Lung (tissue), 13 donors: ENCODE data around the gene CLCN2. TPM values are rescaled to one million over a fixed set of nuclear protein-coding genes. Genes with fewer than 3 reads are reported as not detected.

Experiments
- ATAC-seq: fragments of 200-7000 bp; cut with Tn5 transposase; one replicate; pipeline ENCODE4 v1.9.1; 2020; ENCODE audit warnings: moderate number of reproducible peaks; ENCODE audit not compliant: insufficient read depth, low FRiP score
- DNase-seq, 3 donors: peaks; one replicate each; pipeline ENCODE4 v3.0.0-alpha.2; 2013 to 2017
- H3K27ac ChIP-seq, 2 donors: one replicate each; pipeline ENCODE4 v1.5.1; 2013; ENCODE audit warnings: mild to moderate bottlenecking in 2 of 2, moderate library complexity in 2 of 2, control low read depth in 1 of 2, inconsistent platforms in 1 of 2, low read depth in 1 of 2, low read length in 1 of 2
- H3K27me3 ChIP-seq, 3 donors: one replicate each; pipeline ENCODE4 v1.5.1; 2013; ENCODE audit warnings: low read length in 2 of 3; ENCODE audit not compliant: control insufficient read depth in 3 of 3, insufficient read depth in 3 of 3
- H3K36me3 ChIP-seq, 4 donors: one replicate each; pipeline ENCODE4 v1.5.1; 2013; ENCODE audit warnings: low read length in 4 of 4, mild to moderate bottlenecking in 1 of 4, moderate library complexity in 1 of 4; ENCODE audit not compliant: control insufficient read depth in 4 of 4, insufficient read depth in 4 of 4
- H3K4me1 ChIP-seq, 5 donors: one replicate each; pipeline ENCODE4 v1.5.1; 2013; ENCODE audit warnings: low read length in 5 of 5, mild to moderate bottlenecking in 2 of 5, moderate library complexity in 1 of 5; ENCODE audit not compliant: control insufficient read depth in 5 of 5, insufficient read depth in 5 of 5
- H3K4me3 ChIP-seq: one replicate; pipeline ENCODE4 v1.5.1; 2013; ENCODE audit warnings: mild to moderate bottlenecking, control low read depth, moderate library complexity
- H3K9ac ChIP-seq, 2 donors: one replicate each; pipeline ENCODE4 v1.5.1; 2013; ENCODE audit warnings: low read length in 2 of 2, control low read depth in 1 of 2; ENCODE audit not compliant: insufficient read depth in 1 of 2
- H3K9me3 ChIP-seq, 4 donors: one replicate each; pipeline ENCODE4 v1.5.1; 2013; ENCODE audit warnings: low read length in 3 of 4, mild to moderate bottlenecking in 1 of 4, moderate library complexity in 1 of 4; ENCODE audit not compliant: control insufficient read depth in 4 of 4, insufficient read depth in 3 of 4
- WGBS, 2 donors: extraction: QIAGEN DNeasy Blood & Tissue Kit; methylation state at CpG; one replicate each; pipeline ENCODE4 v1.1.7; 2013; 5-methylcytosine and 5-hydroxymethylcytosine counted together
- polyA plus RNA-seq, 2 donors: library from polyadenylated mRNA; stranded (reverse); fragments of 200-250 nt; gene quantifications; one replicate each; pipeline ENCODE4 v1.2.1, GENCODE V29; 2013
- small RNA-seq: library from RNA; depleted of rRNA; stranded (forward); fragments of <200 nt; gene quantifications from one replicate; pipeline ENCODE3, GENCODE V24; 2014; ENCODE audit warnings: low replicate concordance
- total RNA-seq, 2 donors: library from RNA; depleted of rRNA in 1 of 2; stranded (reverse); fragments of >200 nt in 1 of 2; gene quantifications; one replicate each; pipeline ENCODE4 v1.2.1, GENCODE V29; 2014 to 2021
- TF ChIP-seq, protein P1 (sequence below): IDR thresholded peaks from 2 replicates; pipeline ENCODE4 v1.5.1; 2012; ENCODE audit warnings: mild to moderate bottlenecking; ENCODE audit errors: control extremely low read depth, extremely low read depth
- donor health status: control.
- donor health status: control.
- donor health status: Bipolar disorder and iron deficiency.
- donor health status: healthy.
- donor health status: DM: yes; HTN: yes; CAD: no.

CLCN2 gene
- total and polyA plus RNA-seq, 4 donors = 2.7 to 8.7 (median 5.4) TPM

GRCh38 chr3:184298759-184299487, 62.5 kb downstream of the CLCN2 start, which contains the start of gene PSMD2:
Gene PSMD2 (plus strand): TSS chr3:184299241. CDS start chr3:184299267, 26 bp downstream.
- peaks cover 0 to 4% (median 0%) of the 10 kb centered on the region in 3 donors for H3K27me3 ChIP-seq
- 0% methylated on average over 58 to 78 of the region's 78 CpGs for WGBS, 2 donors
- H3K4me1 ChIP-seq = peaks cover 0 to 7% (median 4%) of the 10 kb centered on the region in 5 donors
- H3K9ac ChIP-seq = peak within 1 kb of the TSS; percentile 85 to 95
- TF ChIP-seq, protein P1, sequence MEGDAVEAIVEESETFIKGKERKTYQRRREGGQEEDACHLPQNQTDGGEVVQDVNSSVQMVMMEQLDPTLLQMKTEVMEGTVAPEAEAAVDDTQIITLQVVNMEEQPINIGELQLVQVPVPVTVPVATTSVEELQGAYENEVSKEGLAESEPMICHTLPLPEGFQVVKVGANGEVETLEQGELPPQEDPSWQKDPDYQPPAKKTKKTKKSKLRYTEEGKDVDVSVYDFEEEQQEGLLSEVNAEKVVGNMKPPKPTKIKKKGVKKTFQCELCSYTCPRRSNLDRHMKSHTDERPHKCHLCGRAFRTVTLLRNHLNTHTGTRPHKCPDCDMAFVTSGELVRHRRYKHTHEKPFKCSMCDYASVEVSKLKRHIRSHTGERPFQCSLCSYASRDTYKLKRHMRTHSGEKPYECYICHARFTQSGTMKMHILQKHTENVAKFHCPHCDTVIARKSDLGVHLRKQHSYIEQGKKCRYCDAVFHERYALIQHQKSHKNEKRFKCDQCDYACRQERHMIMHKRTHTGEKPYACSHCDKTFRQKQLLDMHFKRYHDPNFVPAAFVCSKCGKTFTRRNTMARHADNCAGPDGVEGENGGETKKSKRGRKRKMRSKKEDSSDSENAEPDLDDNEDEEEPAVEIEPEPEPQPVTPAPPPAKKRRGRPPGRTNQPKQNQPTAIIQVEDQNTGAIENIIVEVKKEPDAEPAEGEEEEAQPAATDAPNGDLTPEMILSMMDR = no peak
- H3K27ac ChIP-seq = peak within 1 kb of the TSS; percentile 80 to 91
- no peaks in the 10 kb centered on the region for H3K9me3 ChIP-seq
- ATAC-seq = peak; percentile 99
- peak within 1 kb of the TSS; percentile 100 for H3K4me3 ChIP-seq
- DNase-seq = peak; percentile 98 to 99 (median 99)
- H3K36me3 ChIP-seq = peaks cover 22 to 37% (median 24%) of the 10 kb centered on the region in 4 donors

DNA sequence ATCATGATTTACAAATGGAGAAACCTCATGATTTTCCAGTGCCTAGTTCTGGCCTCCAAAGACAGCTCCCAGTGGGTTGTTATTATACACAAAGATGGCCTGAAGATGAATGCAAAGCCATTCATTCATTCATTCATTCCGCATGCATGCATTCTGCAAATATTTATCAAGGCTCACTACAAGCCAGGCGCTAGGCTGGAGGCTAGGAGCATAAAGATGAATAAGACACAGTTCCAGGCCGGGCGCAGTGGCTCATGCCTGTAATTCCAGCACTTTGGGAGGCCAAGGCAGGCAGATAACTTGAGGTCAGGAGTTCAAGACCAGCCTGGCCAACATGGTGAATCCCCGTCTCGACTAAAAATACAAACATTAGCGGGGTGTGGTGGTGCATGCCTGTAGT, 64.8 kb downstream of the CLCN2 start:
- ATAC-seq = no peak
- no peak overlapping the region for H3K27ac ChIP-seq

More for the DNA sequence above, 64.8 kb downstream of the CLCN2 start:
- no peak for DNase-seq
- WGBS, 2 donors = 77 to 80% methylated on average over 7 of the region's 7 CpGs
- Histone ChIP-seq H3K4me3 (no peak overlapping the region), H3K9me3 (no peaks in the 10 kb centered on the region), H3K4me1 (peaks cover 0 to 7% (median 4%) of the 10 kb centered on the region in 5 donors), H3K9ac (no peak overlapping the region), H3K27me3 (peaks cover 0 to 4% (median 0%) of the 10 kb centered on the region in 3 donors), H3K36me3 (peaks cover 3 to 14% (median 7%) of the 10 kb centered on the region in 4 donors)
- TF ChIP-seq, protein P1 = no peak

Small RNA genes lying within 50 kb of the gene (small RNA-seq; reads per million reads assigned to genes)
- gene SNORD66 = 606 reads per million, percentile 99 among the genes with 10 or more reads in this experiment

Other genes with a start within 250 kb of the CLCN2 start
- 10 to 100 TPM; 32.5 to 36.0 TPM for gene EIF2B5, start 226.2 kb downstream of the CLCN2 start, total RNA-seq
- gene EIF2B5, start 226.2 kb downstream of the CLCN2 start, polyA plus RNA-seq = 10 to 100 TPM; 39.7 to 43.2 TPM
- gene DVL3, start 206.2 kb downstream of the CLCN2 start, total RNA-seq = 10 to 100 TPM; 51.8 to 73.5 TPM
- gene DVL3, start 206.2 kb downstream of the CLCN2 start, polyA plus RNA-seq = 10 to 100 TPM; 37.8 to 39.9 TPM
- 100 to 1,000 TPM; 173 to 333 TPM for gene AP2M1, start 186.8 kb downstream of the CLCN2 start, total RNA-seq
- gene AP2M1, start 186.8 kb downstream of the CLCN2 start, polyA plus RNA-seq = 100 to 1,000 TPM; 153 to 329 TPM
- gene ABCF3, start 175.4 kb downstream of the CLCN2 start, total RNA-seq = 10 to 100 TPM; 44.7 to 81.8 TPM
- gene ABCF3, start 175.4 kb downstream of the CLCN2 start, polyA plus RNA-seq = 10 to 100 TPM; 47.5 to 51.4 TPM
- 1 to 10 TPM; 1.6 to 1.7 TPM for gene VWA5B2, start 132.0 kb downstream of the CLCN2 start, total RNA-seq
- gene VWA5B2, start 132.0 kb downstream of the CLCN2 start, polyA plus RNA-seq = under 1 TPM; 0.12 to 0.15 TPM
- 10 to 100 TPM; 24.7 to 54.8 TPM for gene ALG3, start 112.6 kb downstream of the CLCN2 start, total RNA-seq
- gene ALG3, start 112.6 kb downstream of the CLCN2 start, polyA plus RNA-seq = 10 to 100 TPM; 32.2 to 68.0 TPM
- 1 to 10 TPM; 2.3 to 4.6 TPM for gene EEF1AKMT4, start 111.9 kb downstream of the CLCN2 start, total RNA-seq
- 10 to 100 TPM in 1 of 2 donors, 1 to 10 TPM in 1; 5.2 to 12.2 TPM for gene EEF1AKMT4, start 111.9 kb downstream of the CLCN2 start, polyA plus RNA-seq
- under 1 TPM; 0.23 to 0.58 TPM for gene CAMK2N2, start 100.1 kb downstream of the CLCN2 start, total RNA-seq
- gene CAMK2N2, start 100.1 kb downstream of the CLCN2 start, polyA plus RNA-seq = under 1 TPM; 0.03 to 0.12 TPM
- gene ECE2, start 85.6 kb downstream of the CLCN2 start, total RNA-seq = under 1 TPM in 1 of 2 donors, not detected in 1; 0.15 TPM
- gene ECE2, start 85.6 kb downstream of the CLCN2 start, polyA plus RNA-seq = not detected
- 100 to 1,000 TPM; 119 to 214 TPM for gene PSMD2, start 62.4 kb downstream of the CLCN2 start, total RNA-seq
- gene PSMD2, start 62.4 kb downstream of the CLCN2 start, polyA plus RNA-seq = 100 to 1,000 TPM in 1 of 2 donors, 10 to 100 TPM in 1; 78.7 to 222 TPM
- 100 to 1,000 TPM; 211 to 419 TPM for gene EIF4G1, start 47.0 kb downstream of the CLCN2 start, total RNA-seq
- 100 to 1,000 TPM; 201 to 241 TPM for gene EIF4G1, start 47.0 kb downstream of the CLCN2 start, polyA plus RNA-seq
- 10 to 100 TPM; 15.8 to 21.4 TPM for gene FAM131A, start 24.0 kb downstream of the CLCN2 start, total RNA-seq
- 10 to 100 TPM; 12.9 to 15.5 TPM for gene FAM131A, start 24.0 kb downstream of the CLCN2 start, polyA plus RNA-seq
- 10 to 100 TPM; 46.4 to 71.7 TPM for gene POLR2H, start 105 bp upstream of the CLCN2 start, total RNA-seq
- 100 to 1,000 TPM in 1 of 2 donors, 10 to 100 TPM in 1; 93.2 to 139 TPM for gene POLR2H, start 105 bp upstream of the CLCN2 start, polyA plus RNA-seq
- gene THPO, start 16.6 kb upstream of the CLCN2 start, total RNA-seq = under 1 TPM; 0.17 to 0.31 TPM
- gene THPO, start 16.6 kb upstream of the CLCN2 start, polyA plus RNA-seq = under 1 TPM; 0.18 to 0.22 TPM
- 10 to 100 TPM in 1 of 2 donors, 1 to 10 TPM in 1; 6.7 to 16.7 TPM for gene CHRD, start 18.4 kb upstream of the CLCN2 start, total RNA-seq
- 1 to 10 TPM; 4.2 to 4.9 TPM for gene CHRD, start 18.4 kb upstream of the CLCN2 start, polyA plus RNA-seq
- gene EPHB3, start 200.2 kb upstream of the CLCN2 start, total RNA-seq = 10 to 100 TPM; 10.7 to 20.5 TPM
- 1 to 10 TPM; 3.1 to 4.7 TPM for gene EPHB3, start 200.2 kb upstream of the CLCN2 start, polyA plus RNA-seq